ENCODE results near the gene PTPRCAP.

PTPRCAP gene

GRCh38 chr11:67387069-67387468 lies 50.4 kb downstream of the PTPRCAP start:
- H4K20me1 ChIP-seq (ENCODE audit: insufficient read depth, low read length): no peaks in the 10 kb centered on the region
- peaks cover 10% of the 10 kb centered on the region for H3K4me1 ChIP-seq (ENCODE audit: low read length)
- no peak overlapping the region for H3K9ac ChIP-seq (ENCODE audit: low read length)
- no peak for DNase-seq
- no peaks in the 10 kb centered on the region for H3K9me3 ChIP-seq (replicated peaks; ENCODE audit: insufficient read depth, low read length)
- H3K79me2 ChIP-seq (ENCODE audit: low read length): peaks cover 14% of the 10 kb centered on the region
- no peaks in the 10 kb centered on the region for H3K36me3 ChIP-seq (replicated peaks; ENCODE audit: insufficient read depth, low read length)
- H3K27me3 ChIP-seq (replicated peaks; ENCODE audit: insufficient read depth, low read length): peaks cover 6% of the 10 kb centered on the region; the same call in 1 of the 2 replicates
- no peak overlapping the region for H3K4me2 ChIP-seq (ENCODE audit: low read depth, low read length)
- H2AFZ ChIP-seq (ENCODE audit: low read length): no peak overlapping the region
- TF ChIP-seq EZH2 (optimal IDR thresholded peaks at IDR 0.05; ENCODE audit: low read depth, low read length) (no peak), EZH2phosphoT487 (IDR thresholded peaks at IDR 0.05; ENCODE audit: low read length) (no peak)
- TF ChIP-seq, protein P1, sequence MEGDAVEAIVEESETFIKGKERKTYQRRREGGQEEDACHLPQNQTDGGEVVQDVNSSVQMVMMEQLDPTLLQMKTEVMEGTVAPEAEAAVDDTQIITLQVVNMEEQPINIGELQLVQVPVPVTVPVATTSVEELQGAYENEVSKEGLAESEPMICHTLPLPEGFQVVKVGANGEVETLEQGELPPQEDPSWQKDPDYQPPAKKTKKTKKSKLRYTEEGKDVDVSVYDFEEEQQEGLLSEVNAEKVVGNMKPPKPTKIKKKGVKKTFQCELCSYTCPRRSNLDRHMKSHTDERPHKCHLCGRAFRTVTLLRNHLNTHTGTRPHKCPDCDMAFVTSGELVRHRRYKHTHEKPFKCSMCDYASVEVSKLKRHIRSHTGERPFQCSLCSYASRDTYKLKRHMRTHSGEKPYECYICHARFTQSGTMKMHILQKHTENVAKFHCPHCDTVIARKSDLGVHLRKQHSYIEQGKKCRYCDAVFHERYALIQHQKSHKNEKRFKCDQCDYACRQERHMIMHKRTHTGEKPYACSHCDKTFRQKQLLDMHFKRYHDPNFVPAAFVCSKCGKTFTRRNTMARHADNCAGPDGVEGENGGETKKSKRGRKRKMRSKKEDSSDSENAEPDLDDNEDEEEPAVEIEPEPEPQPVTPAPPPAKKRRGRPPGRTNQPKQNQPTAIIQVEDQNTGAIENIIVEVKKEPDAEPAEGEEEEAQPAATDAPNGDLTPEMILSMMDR (IDR thresholded peaks at IDR 0.05; ENCODE audit: low read length): no peak
- no peak overlapping the region for H3K4me3 ChIP-seq (ENCODE audit: low read length)
- H3K27ac ChIP-seq (ENCODE audit: low read length): no peak overlapping the region
- H3K9me2 ChIP-seq (replicated peaks; ENCODE audit: insufficient read depth, low read length): no peaks in the 10 kb centered on the region
- peaks cover 12% of the 10 kb centered on the region; the same call in 1 of the 2 replicates for H3F3A ChIP-seq (ENCODE audit: insufficient read depth, low read length)

Data from MM.1S (cell line).